B cell (primary cell): Measurements from ENCODE around the gene GNG7.

Source experiments
- CTCF ChIP-seq: fragments of 200-600 bp; IDR thresholded peaks from one replicate; pipeline ENCODE4 v1.8.0; 2022; ENCODE audit warnings: antibody characterized with exemption, mild to moderate bottlenecking
- EZH2 ChIP-seq: IDR thresholded peaks from 2 replicates; pipeline ENCODE4 v1.6.1; 2012; ENCODE audit warnings: borderline replicate concordance, low read depth, mild to moderate bottlenecking, moderate library complexity, low read length; ENCODE audit not compliant: insufficient read depth, poor library complexity, severe bottlenecking

DNA sequence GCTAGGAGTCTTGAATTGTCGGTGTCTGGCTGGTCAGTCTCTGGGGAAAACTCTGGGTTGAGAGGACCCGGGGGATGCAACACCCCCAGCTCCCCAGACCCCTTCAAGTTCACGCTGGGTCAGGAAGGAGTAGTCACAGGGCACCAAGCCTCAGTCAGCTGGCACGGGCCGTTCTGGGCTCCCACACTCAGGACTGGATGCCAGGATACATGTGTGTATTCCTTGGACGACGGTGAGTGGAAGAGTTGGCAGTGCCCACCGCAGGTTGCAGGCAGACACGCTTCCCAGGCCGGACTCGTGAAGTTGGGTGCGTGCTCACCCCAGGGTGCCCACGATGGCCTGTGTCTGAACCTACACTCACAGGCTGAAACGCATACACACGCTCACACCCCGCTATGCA is 221.0 kb downstream of the GNG7 start:
- TF ChIP-seq CTCF = no peak
- no peak for TF ChIP-seq EZH2
